PC-3 (cell line): ENCODE measurements around the gene PLXNA4. TPM values are rescaled to one million over a fixed set of nuclear protein-coding genes. Genes with fewer than 3 reads are reported as not detected.

Experiments used
- ATAC-seq: fragments of 200-7000 bp; cut with Tn5 transposase; 2 replicates; pipeline ENCODE4 v1.9.1; 2020; ENCODE audit warnings: mild to moderate bottlenecking, moderate library complexity
- BruUV-seq: library from RNA; stranded (reverse); fragments of 400-500 nt; replicated peaks from 2 replicates; lab custom pipeline; 2021; lab: Mats Ljungman, UMichigan
- CTCF ChIA-PET: fragments of 300-600 bp; sonication (Branson Sonifier 250); formaldehyde crosslinking; loops from one replicate; lab custom pipeline; 2022; ENCODE audit warnings: antibody characterized with exemption; lab: Charles Lee
- POLR2A ChIA-PET: fragments of 300-600 bp; sonication (Branson Sonifier 250); formaldehyde crosslinking; loops from one replicate; lab custom pipeline; 2022; ENCODE audit warnings: antibody characterized with exemption; ENCODE audit not compliant: unreplicated experiment; lab: Charles Lee
- DNase-seq: peaks from one replicate; pipeline ENCODE4 v3.0.0-alpha.2; 2015
- H2AFZ ChIP-seq: fragments of 300-600 bp; sonication (generic); 2 replicates; pipeline ENCODE4 v1.6.0; 2016; ENCODE audit warnings: antibody characterized with exemption, low read length
- H3F3A ChIP-seq: fragments of 300-600 bp; sonication (generic); one replicate; pipeline ENCODE4 v1.6.0; 2017; ENCODE audit warnings: antibody characterized with exemption, low read length, control low read depth, mild to moderate bottlenecking; ENCODE audit not compliant: unreplicated experiment
- H3K27ac ChIP-seq: fragments of 300-600 bp; sonication (generic); 2 replicates; pipeline ENCODE4 v1.5.1; 2016; ENCODE audit warnings: mild to moderate bottlenecking, low read length
- H3K27me3 ChIP-seq: fragments of 300-600 bp; sonication (generic); 2 replicates; pipeline ENCODE4 v1.6.1; 2016; ENCODE audit warnings: low read length, mixed read lengths
- H3K36me3 ChIP-seq: fragments of 300-600 bp; sonication (generic); 2 replicates; pipeline ENCODE4 v1.6.1; 2016; ENCODE audit warnings: low read depth, mixed run types, low read length, mixed read lengths
- H3K4me1 ChIP-seq: fragments of 300-600 bp; sonication (generic); 2 replicates; pipeline ENCODE4 v1.5.1; 2016; ENCODE audit warnings: low read length; ENCODE audit not compliant: insufficient read depth
- H3K4me2 ChIP-seq: fragments of 300-600 bp; sonication (generic); 2 replicates; pipeline ENCODE4 v1.6.0; 2016; ENCODE audit warnings: low read length
- H3K4me3 ChIP-seq: fragments of 300-600 bp; sonication (generic); 2 replicates; pipeline ENCODE4 v1.5.1; 2016; ENCODE audit warnings: mild to moderate bottlenecking, low read length, mixed read lengths
- H3K79me2 ChIP-seq: fragments of 300-600 bp; sonication (generic); 2 replicates; pipeline ENCODE4 v1.6.1; 2017; ENCODE audit warnings: low read length, mixed read lengths
- H3K9ac ChIP-seq: fragments of 300-600 bp; sonication (generic); 2 replicates; pipeline ENCODE4 v1.6.0; 2016; ENCODE audit warnings: mild to moderate bottlenecking, low read length
- H3K9me2 ChIP-seq: fragments of 300-600 bp; sonication (generic); replicated peaks from 2 replicates; pipeline ENCODE4 v1.6.1; 2016; ENCODE audit warnings: mixed run types, low read length, mixed read lengths
- H3K9me3 ChIP-seq: fragments of 300-600 bp; sonication (generic); 2 replicates; pipeline ENCODE4 v1.6.1; 2016; ENCODE audit warnings: low read length, mixed read lengths
- H4K20me1 ChIP-seq: fragments of 300-600 bp; sonication (generic); 2 replicates; pipeline ENCODE4 v1.6.1; 2016; ENCODE audit warnings: low read length, mixed read lengths
- EZH2 ChIP-seq: fragments of 300-600 bp; sonication (generic); IDR thresholded peaks from one replicate; pipeline ENCODE4 v1.6.1; 2017; ENCODE audit warnings: antibody characterized with exemption, mild to moderate bottlenecking, low read length; ENCODE audit not compliant: unreplicated experiment
- EZH2phosphoT487 ChIP-seq: fragments of 300-600 bp; sonication (generic); IDR thresholded peaks from 2 replicates; pipeline ENCODE4 v1.6.1; 2018; ENCODE audit warnings: mild to moderate bottlenecking, antibody characterized with exemption, low read length, borderline replicate concordance
- intact Hi-C: fragments of 100-400 bp; cut with micrococcal nuclease; formaldehyde crosslinking; loops from 2 replicates; pipeline ENCODE4 v1.9.0; 2023
- total RNA-seq: library from RNA; depleted of rRNA; stranded (reverse); fragments of >200 nt; gene quantifications from 2 replicates; pipeline ENCODE4 v1.2.3, GENCODE V29; 2014
- TF ChIP-seq, protein P1 (sequence below): fragments of 300-600 bp; sonication (generic); conservative IDR thresholded peaks from 2 replicates; pipeline ENCODE4 v1.5.1; 2017; ENCODE audit warnings: antibody characterized with exemption, low read depth, mild to moderate bottlenecking, low read length

Gene PLXNA4
- total RNA-seq, 1 experiment from 2014 or later, result 1.2 TPM

DNA sequence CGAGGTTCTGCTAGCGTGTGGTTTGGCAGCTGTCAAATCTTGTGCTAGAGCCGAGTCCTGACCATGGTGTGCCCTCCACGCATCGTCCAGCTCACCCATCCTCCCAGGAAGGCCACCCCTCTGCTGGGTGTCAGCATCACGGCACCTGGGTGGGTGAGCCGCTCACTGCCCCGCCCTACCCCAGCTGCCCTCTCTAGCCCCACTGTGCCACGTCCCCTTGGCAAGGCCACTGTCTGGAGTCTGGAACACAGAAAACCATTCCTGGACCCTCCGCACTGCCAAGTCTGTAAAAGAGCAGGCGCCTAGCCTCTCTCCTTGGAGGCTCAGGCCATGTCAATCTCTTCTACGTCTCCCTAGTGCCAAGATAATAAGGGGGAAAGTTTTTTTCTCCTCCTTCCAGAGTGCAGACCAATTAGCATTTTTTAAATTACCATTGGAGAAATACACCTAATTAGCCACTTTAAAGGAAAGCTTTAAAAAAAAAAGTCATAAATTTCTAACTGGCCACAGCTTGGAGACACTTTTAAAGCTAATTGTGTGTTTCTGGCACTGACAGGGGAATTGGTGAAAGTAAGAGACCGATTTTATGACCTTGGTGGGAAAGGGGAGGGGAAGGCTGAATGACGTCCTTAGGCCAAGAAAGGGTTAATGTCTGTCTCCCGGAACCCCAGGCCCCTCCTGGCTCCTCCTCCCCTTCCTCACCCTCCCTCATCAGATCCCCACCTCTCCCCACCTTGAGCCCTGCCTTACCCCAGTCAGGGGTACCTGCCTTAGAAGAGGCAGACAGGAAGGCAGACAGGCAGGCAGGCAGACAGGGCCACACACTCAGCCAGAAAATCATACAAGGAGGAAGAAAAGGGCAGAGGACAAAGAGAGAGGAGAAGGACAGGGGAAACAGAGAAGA lies 151.2 kb downstream of the PLXNA4 start:
- DNase-seq, result no peak
- Histone ChIP-seq H2AFZ (no peak overlapping the region), H3K36me3 (no peaks in the 10 kb centered on the region), H3K9me2 (no peaks in the 10 kb centered on the region), H3K4me2 (no peak overlapping the region), H3K4me3 (no peak overlapping the region), H3K79me2 (no peaks in the 10 kb centered on the region), H3K4me1 (peaks cover 20% of the 10 kb centered on the region), H4K20me1 (no peaks in the 10 kb centered on the region), H3K9me3 (no peaks in the 10 kb centered on the region), H3K27ac (no peak overlapping the region), H3K9ac (no peak overlapping the region), H3F3A (no peaks in the 10 kb centered on the region), H3K27me3 (no peaks in the 10 kb centered on the region)
- intact Hi-C loops, result no loop called here
- POLR2A ChIA-PET, result no interaction called here
- CTCF ChIA-PET, result no interaction called here
- BruUV-seq, result no TSS peak
- no peak for ATAC-seq
- TF ChIP-seq EZH2phosphoT487, result no peak

DNA sequence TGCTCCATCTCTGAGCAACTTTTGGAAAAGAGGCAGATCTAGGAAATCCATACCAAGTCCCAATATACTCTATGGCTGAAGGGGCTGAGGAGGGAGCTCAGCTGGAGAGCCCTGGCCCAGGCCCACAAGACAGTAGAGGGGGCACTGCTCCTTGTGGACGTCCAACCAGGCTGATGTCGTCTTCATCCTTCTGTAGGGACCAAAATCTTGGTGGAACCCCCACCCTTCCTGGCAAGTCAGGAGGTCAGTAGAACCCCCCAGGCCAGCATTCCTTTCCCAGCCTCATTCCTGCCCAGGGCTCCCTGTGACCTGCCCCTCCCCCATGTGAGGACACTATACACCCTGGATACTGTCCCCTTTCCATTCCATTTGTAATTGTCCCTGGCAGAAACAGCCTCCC lies 152.0 kb downstream of the PLXNA4 start:
- no peak for TF ChIP-seq EZH2
- TF ChIP-seq EZH2phosphoT487, result no peak
- TF ChIP-seq, protein P1, sequence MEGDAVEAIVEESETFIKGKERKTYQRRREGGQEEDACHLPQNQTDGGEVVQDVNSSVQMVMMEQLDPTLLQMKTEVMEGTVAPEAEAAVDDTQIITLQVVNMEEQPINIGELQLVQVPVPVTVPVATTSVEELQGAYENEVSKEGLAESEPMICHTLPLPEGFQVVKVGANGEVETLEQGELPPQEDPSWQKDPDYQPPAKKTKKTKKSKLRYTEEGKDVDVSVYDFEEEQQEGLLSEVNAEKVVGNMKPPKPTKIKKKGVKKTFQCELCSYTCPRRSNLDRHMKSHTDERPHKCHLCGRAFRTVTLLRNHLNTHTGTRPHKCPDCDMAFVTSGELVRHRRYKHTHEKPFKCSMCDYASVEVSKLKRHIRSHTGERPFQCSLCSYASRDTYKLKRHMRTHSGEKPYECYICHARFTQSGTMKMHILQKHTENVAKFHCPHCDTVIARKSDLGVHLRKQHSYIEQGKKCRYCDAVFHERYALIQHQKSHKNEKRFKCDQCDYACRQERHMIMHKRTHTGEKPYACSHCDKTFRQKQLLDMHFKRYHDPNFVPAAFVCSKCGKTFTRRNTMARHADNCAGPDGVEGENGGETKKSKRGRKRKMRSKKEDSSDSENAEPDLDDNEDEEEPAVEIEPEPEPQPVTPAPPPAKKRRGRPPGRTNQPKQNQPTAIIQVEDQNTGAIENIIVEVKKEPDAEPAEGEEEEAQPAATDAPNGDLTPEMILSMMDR, result no peak
- peaks cover 14% of the 10 kb centered on the region for H3K4me1 ChIP-seq
- H3K9ac ChIP-seq, result no peak overlapping the region
- H3K36me3 ChIP-seq, result no peaks in the 10 kb centered on the region
- no peaks in the 10 kb centered on the region for H3K27me3 ChIP-seq
- H3K4me2 ChIP-seq, result no peak overlapping the region
- BruUV-seq, result no TSS peak
- no peak overlapping the region for H3K27ac ChIP-seq
- ChIA-PET POLR2A (no interaction called here), CTCF (no interaction called here)
- no peaks in the 10 kb centered on the region for H3F3A ChIP-seq
- H2AFZ ChIP-seq, result no peak overlapping the region
- H3K9me2 ChIP-seq, result no peaks in the 10 kb centered on the region
- no peaks in the 10 kb centered on the region for H3K79me2 ChIP-seq
- no peaks in the 10 kb centered on the region for H4K20me1 ChIP-seq
- ATAC-seq (no peak), DNase-seq (no peak)
- no peaks in the 10 kb centered on the region for H3K9me3 ChIP-seq
- H3K4me3 ChIP-seq, result no peak overlapping the region
- intact Hi-C loops, result no loop called here

DNA sequence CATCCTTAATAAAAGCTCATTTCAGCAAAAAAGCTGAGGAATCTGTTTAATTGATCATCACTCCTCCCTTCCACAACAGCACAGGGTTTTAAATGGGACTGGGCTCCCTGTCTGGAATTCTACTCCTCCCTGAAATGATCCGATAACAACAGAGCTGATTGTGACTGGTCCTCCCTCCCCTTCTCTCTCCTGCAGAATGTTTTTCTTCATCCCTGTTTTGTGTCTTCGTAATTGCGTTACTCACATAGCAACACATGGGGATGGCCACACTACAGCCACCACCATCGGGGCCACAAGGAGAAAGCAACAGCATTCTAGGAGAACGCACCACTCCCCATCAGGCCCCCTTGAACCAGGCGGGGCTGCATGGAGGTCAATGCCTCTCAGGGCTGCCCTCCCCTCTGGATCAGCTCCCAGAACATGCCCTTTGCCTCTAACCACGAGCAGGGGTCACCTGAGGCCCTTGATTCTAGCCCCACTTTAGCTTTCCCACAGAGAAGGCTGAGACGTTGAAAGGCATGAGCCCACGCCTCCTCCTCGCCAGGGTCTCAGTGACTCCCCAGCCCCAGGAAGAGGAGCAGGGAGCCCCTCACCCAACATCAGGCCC lies 152.6 kb downstream of the PLXNA4 start:
- Histone ChIP-seq H4K20me1 (no peaks in the 10 kb centered on the region), H3K9me3 (no peaks in the 10 kb centered on the region), H3K4me2 (no peak overlapping the region), H3F3A (no peaks in the 10 kb centered on the region), H3K9me2 (no peaks in the 10 kb centered on the region), H3K27me3 (no peaks in the 10 kb centered on the region), H3K4me1 (peaks cover 14% of the 10 kb centered on the region), H3K4me3 (no peak overlapping the region), H2AFZ (no peak overlapping the region), H3K36me3 (no peaks in the 10 kb centered on the region), H3K9ac (no peak overlapping the region), H3K27ac (no peak overlapping the region), H3K79me2 (no peaks in the 10 kb centered on the region)
- TF ChIP-seq EZH2phosphoT487, result no peak
- CTCF ChIA-PET, result no interaction called here
- BruUV-seq, result no TSS peak
- ATAC-seq (no peak), DNase-seq (no peak)
- POLR2A ChIA-PET, result no interaction called here
- intact Hi-C loops, result no loop called here
